HEK293 (cell line): ENCODE measurements around the gene CCDC142.

Experiments used
- CTCF ChIA-PET: fragments of 350-600 bp; formaldehyde crosslinking; extraction: SDS; loops from one replicate; lab custom pipeline; 2021; ENCODE audit warnings: antibody characterized with exemption; lab: Yijun Ruan, JAX
- POLR2A ChIA-PET: fragments of 300-600 bp; formaldehyde crosslinking; extraction: SDS; loops from one replicate; lab custom pipeline; 2020; ENCODE audit warnings: antibody characterized with exemption, inconsistent platforms; lab: Yijun Ruan, JAX
- H3K27ac ChIP-seq: fragments of 200-500 bp; sonication (Bioruptor generic); 2 replicates; pipeline ENCODE4 v1.5.1; 2014; ENCODE audit warnings: low read depth, low read length, control low read depth, inconsistent platforms; ENCODE audit errors: extremely low read depth
- H3K36me3 ChIP-seq, 2 experiments: fragments of 200-500 bp in 1 of 2; sonication (Bioruptor generic) in 1 of 2; 1 replicate in 1 of 2; 2 replicates in 1 of 2; pipeline ENCODE4 v1.5.1; 2014 to 2017; ENCODE audit warnings: inconsistent platforms in 2 of 2, low read length in 2 of 2; ENCODE audit not compliant: control insufficient read depth in 2 of 2, insufficient read depth in 1 of 2
- H3K4me1 ChIP-seq: fragments of 200-500 bp; sonication (Bioruptor generic); 2 replicates; pipeline ENCODE4 v1.5.1; 2014; ENCODE audit warnings: mild to moderate bottlenecking, low read length, inconsistent platforms; ENCODE audit not compliant: control insufficient read depth, insufficient read depth
- H3K4me3 ChIP-seq: 2 replicates; pipeline ENCODE4 v1.5.1; 2011; ENCODE audit warnings: low read depth, mild to moderate bottlenecking, control low read depth, low read length, moderate library complexity
- H3K9me3 ChIP-seq: fragments of 200-500 bp; sonication (Bioruptor generic); 2 replicates; pipeline ENCODE4 v1.5.1; 2014; ENCODE audit warnings: low read depth, low read length, inconsistent platforms; ENCODE audit not compliant: control insufficient read depth, insufficient read depth
- HIC1 ChIP-seq: fragments of 450-650 bp; formaldehyde crosslinking; IDR thresholded peaks from 2 replicates; pipeline ENCODE4 v1.5.1; 2016; ENCODE audit warnings: missing biosample characterization, missing genetic modification characterization
- MYNN ChIP-seq: fragments of 450-650 bp; formaldehyde crosslinking; IDR thresholded peaks from 2 replicates; pipeline ENCODE4 v1.5.1; 2016; ENCODE audit warnings: missing biosample characterization, missing genetic modification characterization, borderline replicate concordance
- SCRT2 ChIP-seq: fragments of 450-650 bp; formaldehyde crosslinking; IDR thresholded peaks from 2 replicates; pipeline ENCODE4 v1.5.1; 2016; ENCODE audit warnings: missing biosample characterization, missing genetic modification characterization
- ZBTB10 ChIP-seq: fragments of 450-650 bp; formaldehyde crosslinking; IDR thresholded peaks from 2 replicates; pipeline ENCODE4 v1.5.1; 2016; ENCODE audit warnings: missing biosample characterization, missing genetic modification characterization
- ZBTB11 ChIP-seq: fragments of 450-650 bp; formaldehyde crosslinking; conservative IDR thresholded peaks from 2 replicates; pipeline ENCODE4 v1.5.1; 2016; ENCODE audit warnings: low read depth, missing biosample characterization, missing genetic modification characterization
- ZIC2 ChIP-seq: fragments of 450-650 bp; formaldehyde crosslinking; IDR thresholded peaks from 2 replicates; pipeline ENCODE4 v1.5.1; 2016; ENCODE audit warnings: missing biosample characterization, missing genetic modification characterization
- ZNF274 ChIP-seq, 2 experiments: fragments of 200-500 bp in 1 of 2; fragments of 450-650 bp in 1 of 2; sonication (Bioruptor generic) in 1 of 2; formaldehyde crosslinking in 1 of 2; IDR thresholded peaks; 2 replicates each; pipeline versions ENCODE4 v1.5.1 to v1.6.1; 2014 to 2016; ENCODE audit warnings: borderline replicate concordance in 1 of 2, inconsistent platforms in 1 of 2, low read length in 1 of 2, missing biosample characterization in 1 of 2, missing genetic modification characterization in 1 of 2
- ZNF335 ChIP-seq: fragments of 450-650 bp; formaldehyde crosslinking; conservative IDR thresholded peaks from 2 replicates; pipeline ENCODE4 v1.5.1; 2016; ENCODE audit warnings: missing biosample characterization, missing genetic modification characterization
- ZNF350 ChIP-seq: fragments of 450-650 bp; formaldehyde crosslinking; IDR thresholded peaks from 2 replicates; pipeline ENCODE4 v1.5.0; 2017; ENCODE audit warnings: missing biosample characterization, mild to moderate bottlenecking, missing genetic modification characterization
- ZNF362 ChIP-seq: fragments of 450-650 bp; formaldehyde crosslinking; IDR thresholded peaks from 2 replicates; pipeline ENCODE4 v1.5.1; 2016; ENCODE audit warnings: missing biosample characterization, missing genetic modification characterization
- ZNF398 ChIP-seq: fragments of 450-650 bp; formaldehyde crosslinking; IDR thresholded peaks from 2 replicates; pipeline ENCODE4 v1.5.1; 2017; ENCODE audit warnings: missing biosample characterization, missing genetic modification characterization
- ZNF521 ChIP-seq: fragments of 450-650 bp; formaldehyde crosslinking; IDR thresholded peaks from 2 replicates; pipeline ENCODE4 v1.5.1; 2017; ENCODE audit warnings: missing biosample characterization, mild to moderate bottlenecking, missing genetic modification characterization
- ZNF654 ChIP-seq: fragments of 450-650 bp; formaldehyde crosslinking; IDR thresholded peaks from 2 replicates; pipeline ENCODE4 v1.5.1; 2016; ENCODE audit warnings: low read depth, missing biosample characterization, missing genetic modification characterization
- ZNF704 ChIP-seq: fragments of 450-650 bp; formaldehyde crosslinking; IDR thresholded peaks from 2 replicates; pipeline ENCODE4 v1.5.1; 2016; ENCODE audit warnings: missing biosample characterization, missing genetic modification characterization
- ZNF747 ChIP-seq: fragments of 450-650 bp; formaldehyde crosslinking; IDR thresholded peaks from 2 replicates; pipeline ENCODE4 v1.5.1; 2016; ENCODE audit warnings: missing biosample characterization, missing genetic modification characterization
- TF ChIP-seq, protein P1 (sequence below): fragments of 450-650 bp; formaldehyde crosslinking; IDR thresholded peaks from 2 replicates; pipeline ENCODE4 v1.5.1; 2016; ENCODE audit warnings: missing biosample characterization, missing genetic modification characterization

The CCDC142 gene

GRCh38 chr2:74474481-74474880 is 8.3 kb downstream of the CCDC142 start:
- POLR2A ChIA-PET, result interaction anchor here (0.7 to 4.0 kb wide), 4 partner anchors 16 to 73 kb away, joined by 5 to 44 read pairs (median 8); partner anchors contain the start of genes DQX1 and WBP1
- H3K9me3 ChIP-seq, result no peaks in the 10 kb centered on the region
- TF ChIP-seq ZNF362 (no peak), ZNF335 (tag by site-specific recombination) (no peak), ZIC2 (tag by site-specific recombination) (peak; percentile 25; the same call in 1 of the 2 replicates), ZNF521 (tag by site-specific recombination) (no peak), ZNF350 (tag by site-specific recombination) (no peak)
- no peak overlapping the region for H3K4me3 ChIP-seq
- no peak overlapping the region for H3K27ac ChIP-seq
- peaks cover 40 to 45% of the 10 kb centered on the region in 2 experiments for H3K36me3 ChIP-seq
- 0 out of 2 replicates have a peak, but pooled peaks cover 2% of the 10 kb centered on the region for H3K4me1 ChIP-seq
- CTCF ChIA-PET, result interaction anchor here (0.6 to 1.5 kb wide), 6 partner anchors 9 to 101 kb away, joined by 3 to 7 read pairs (median 3); no protein-coding TSS in a partner anchor

DNA sequence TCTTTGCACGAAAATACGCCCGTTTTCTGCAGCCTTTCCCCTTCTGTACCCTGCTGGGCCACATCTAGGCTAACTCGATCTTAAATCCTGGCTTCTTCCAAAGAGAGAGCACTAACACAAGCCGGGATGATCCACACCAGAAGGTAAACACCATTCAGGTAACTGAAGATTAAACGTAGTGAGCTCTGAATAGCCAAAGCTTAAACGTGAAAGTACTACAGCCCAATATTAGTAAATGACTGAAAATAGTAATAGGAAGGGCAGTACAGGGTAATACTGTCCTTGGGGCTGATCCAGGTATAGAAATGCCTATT is 9.9 kb downstream of the CCDC142 start:
- H3K4me3 ChIP-seq, result peak overlapping the region; percentile 55
- no peaks in the 10 kb centered on the region for H3K9me3 ChIP-seq
- H3K4me1 ChIP-seq, result 0 out of 2 replicates have a peak, but pooled peaks cover 2% of the 10 kb centered on the region
- H3K36me3 ChIP-seq, result peaks cover 24 to 36% of the 10 kb centered on the region in 2 experiments
- ChIA-PET POLR2A (interaction anchor here (0.8 to 4.0 kb wide), 10 partner anchors 9 to 117 kb away, joined by 3 to 44 read pairs (median 4); partner anchors contain the start of genes AUP1, CCDC142, HTRA2 and INO80B), CTCF (interaction anchor here (0.6 to 1.5 kb wide), 5 partner anchors 10 to 195 kb away, joined by 3 to 14 read pairs (median 3); partner anchors contain the start of genes CCDC142, INO80B and TTC31)
- peak overlapping the region; percentile 87 for H3K27ac ChIP-seq
- TF ChIP-seq ZBTB10, result no peak
- no peak for TF ChIP-seq ZNF704 (tag by site-specific recombination)
- TF ChIP-seq, protein P1, sequence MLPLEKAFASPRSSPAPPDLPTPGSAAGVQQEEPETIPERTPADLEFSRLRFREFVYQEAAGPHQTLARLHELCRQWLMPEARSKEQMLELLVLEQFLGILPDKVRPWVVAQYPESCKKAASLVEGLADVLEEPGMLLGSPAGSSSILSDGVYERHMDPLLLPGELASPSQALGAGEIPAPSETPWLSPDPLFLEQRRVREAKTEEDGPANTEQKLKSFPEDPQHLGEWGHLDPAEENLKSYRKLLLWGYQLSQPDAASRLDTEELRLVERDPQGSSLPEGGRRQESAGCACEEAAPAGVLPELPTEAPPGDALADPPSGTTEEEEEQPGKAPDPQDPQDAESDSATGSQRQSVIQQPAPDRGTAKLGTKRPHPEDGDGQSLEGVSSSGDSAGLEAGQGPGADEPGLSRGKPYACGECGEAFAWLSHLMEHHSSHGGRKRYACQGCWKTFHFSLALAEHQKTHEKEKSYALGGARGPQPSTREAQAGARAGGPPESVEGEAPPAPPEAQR (tag by site-specific recombination), result no peak
- no peak for TF ChIP-seq ZNF398 (tag by site-specific recombination)
- no peak for TF ChIP-seq ZNF654 (tag by site-specific recombination)
- no peak for TF ChIP-seq MYNN
- no peak for TF ChIP-seq HIC1
- no peak for TF ChIP-seq ZNF274 (IDR thresholded peaks at IDR 0.05; ENCODE audit: low read length)
- no peak for TF ChIP-seq ZNF274 (tag by site-specific recombination; IDR thresholded peaks at IDR 0.05; ENCODE audit: borderline replicate concordance)
- TF ChIP-seq SCRT2 (tag by site-specific recombination), result no peak
- no peak for TF ChIP-seq ZNF747 (tag by site-specific recombination)
- no peak for TF ChIP-seq ZBTB11
- no peak for TF ChIP-seq ZIC2 (tag by site-specific recombination)
